NB4 (cell line): ENCODE results near the gene RAB13.
A peak's percentile ranks its signal among the peaks of the same experiment; 100 is the strongest.

Experiments
- MYC ChIP-seq: IDR thresholded peaks from 2 replicates; pipeline ENCODE4 v1.6.1; 2011; ENCODE audit warnings: low read depth, low read length
- TF ChIP-seq, protein P1 (sequence below): IDR thresholded peaks from one replicate; pipeline ENCODE4 v1.5.1; 2012; ENCODE audit warnings: low read depth, low read length
- TF ChIP-seq, protein P2 (sequence below): IDR thresholded peaks from 2 replicates; pipeline ENCODE4 v1.6.1; 2011; ENCODE audit warnings: low read depth, low read length

- TF ChIP-seq, protein P1, sequence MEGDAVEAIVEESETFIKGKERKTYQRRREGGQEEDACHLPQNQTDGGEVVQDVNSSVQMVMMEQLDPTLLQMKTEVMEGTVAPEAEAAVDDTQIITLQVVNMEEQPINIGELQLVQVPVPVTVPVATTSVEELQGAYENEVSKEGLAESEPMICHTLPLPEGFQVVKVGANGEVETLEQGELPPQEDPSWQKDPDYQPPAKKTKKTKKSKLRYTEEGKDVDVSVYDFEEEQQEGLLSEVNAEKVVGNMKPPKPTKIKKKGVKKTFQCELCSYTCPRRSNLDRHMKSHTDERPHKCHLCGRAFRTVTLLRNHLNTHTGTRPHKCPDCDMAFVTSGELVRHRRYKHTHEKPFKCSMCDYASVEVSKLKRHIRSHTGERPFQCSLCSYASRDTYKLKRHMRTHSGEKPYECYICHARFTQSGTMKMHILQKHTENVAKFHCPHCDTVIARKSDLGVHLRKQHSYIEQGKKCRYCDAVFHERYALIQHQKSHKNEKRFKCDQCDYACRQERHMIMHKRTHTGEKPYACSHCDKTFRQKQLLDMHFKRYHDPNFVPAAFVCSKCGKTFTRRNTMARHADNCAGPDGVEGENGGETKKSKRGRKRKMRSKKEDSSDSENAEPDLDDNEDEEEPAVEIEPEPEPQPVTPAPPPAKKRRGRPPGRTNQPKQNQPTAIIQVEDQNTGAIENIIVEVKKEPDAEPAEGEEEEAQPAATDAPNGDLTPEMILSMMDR, result peak; percentile 16
- peak; percentile 87 for TF ChIP-seq MYC
- TF ChIP-seq, protein P2, sequence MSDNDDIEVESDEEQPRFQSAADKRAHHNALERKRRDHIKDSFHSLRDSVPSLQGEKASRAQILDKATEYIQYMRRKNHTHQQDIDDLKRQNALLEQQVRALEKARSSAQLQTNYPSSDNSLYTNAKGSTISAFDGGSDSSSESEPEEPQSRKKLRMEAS, result peak; percentile 93
Observed at GRCh38 chr1:153967107-153967999, 18.8 kb downstream of the RAB13 start, which contains the start of gene CREB3L4.
